ENCODE results near the gene UBA52.

GRCh38 chr19:18551631-18552030, 20.0 kb upstream of the UBA52 start:
- TF ChIP-seq GATA3 (IDR thresholded peaks at IDR 0.05; ENCODE audit: low read depth, low read length), result no peak
- no peak for TF ChIP-seq GATA2 (IDR thresholded peaks at IDR 0.05; ENCODE audit: low read depth, low read length)

Measured in SH-SY5Y (cell line).